ENCODE results near the gene RAB10.

The RAB10 gene

GRCh38 chr2:26179446-26179913 lies 145.6 kb downstream of the RAB10 start:
- no peak for DNase-seq (ENCODE audit: low spot score)

GRCh38 chr2:26182441-26182840 lies 148.6 kb downstream of the RAB10 start:
- no peak for DNase-seq (ENCODE audit: low spot score)

- no peak for DNase-seq (ENCODE audit: low spot score)
These were observed 149.2 kb downstream of the RAB10 start for GRCh38 chr2:26182887-26183630.

- no peak for DNase-seq (ENCODE audit: low spot score)
These were observed 150.2 kb downstream of the RAB10 start for GRCh38 chr2:26184121-26184520.

GRCh38 chr2:26184555-26185303 lies 150.8 kb downstream of the RAB10 start:
- peak; percentile 88 for DNase-seq (ENCODE audit: low spot score)

GRCh38 chr2:26185304-26185928 lies 151.5 kb downstream of the RAB10 start:
- DNase-seq (ENCODE audit: low spot score): no peak

GRCh38 chr2:26185954-26186770 lies 152.3 kb downstream of the RAB10 start:
- DNase-seq (ENCODE audit: low spot score): no peak

All from CD4-positive, alpha-beta T cell treated with Interleukin-6 at 100 ng/mL for 8 hours (primary cell).